ENCODE results near the gene CEP192.
A peak's percentile ranks its signal among the peaks of the same experiment; 100 is the strongest.
"Not testable (repeated sequence)": the region's sequence is repeated elsewhere in the genome, so short reads cannot be mapped to it uniquely, and the experiment has no call there.

CEP192 gene, protein sequence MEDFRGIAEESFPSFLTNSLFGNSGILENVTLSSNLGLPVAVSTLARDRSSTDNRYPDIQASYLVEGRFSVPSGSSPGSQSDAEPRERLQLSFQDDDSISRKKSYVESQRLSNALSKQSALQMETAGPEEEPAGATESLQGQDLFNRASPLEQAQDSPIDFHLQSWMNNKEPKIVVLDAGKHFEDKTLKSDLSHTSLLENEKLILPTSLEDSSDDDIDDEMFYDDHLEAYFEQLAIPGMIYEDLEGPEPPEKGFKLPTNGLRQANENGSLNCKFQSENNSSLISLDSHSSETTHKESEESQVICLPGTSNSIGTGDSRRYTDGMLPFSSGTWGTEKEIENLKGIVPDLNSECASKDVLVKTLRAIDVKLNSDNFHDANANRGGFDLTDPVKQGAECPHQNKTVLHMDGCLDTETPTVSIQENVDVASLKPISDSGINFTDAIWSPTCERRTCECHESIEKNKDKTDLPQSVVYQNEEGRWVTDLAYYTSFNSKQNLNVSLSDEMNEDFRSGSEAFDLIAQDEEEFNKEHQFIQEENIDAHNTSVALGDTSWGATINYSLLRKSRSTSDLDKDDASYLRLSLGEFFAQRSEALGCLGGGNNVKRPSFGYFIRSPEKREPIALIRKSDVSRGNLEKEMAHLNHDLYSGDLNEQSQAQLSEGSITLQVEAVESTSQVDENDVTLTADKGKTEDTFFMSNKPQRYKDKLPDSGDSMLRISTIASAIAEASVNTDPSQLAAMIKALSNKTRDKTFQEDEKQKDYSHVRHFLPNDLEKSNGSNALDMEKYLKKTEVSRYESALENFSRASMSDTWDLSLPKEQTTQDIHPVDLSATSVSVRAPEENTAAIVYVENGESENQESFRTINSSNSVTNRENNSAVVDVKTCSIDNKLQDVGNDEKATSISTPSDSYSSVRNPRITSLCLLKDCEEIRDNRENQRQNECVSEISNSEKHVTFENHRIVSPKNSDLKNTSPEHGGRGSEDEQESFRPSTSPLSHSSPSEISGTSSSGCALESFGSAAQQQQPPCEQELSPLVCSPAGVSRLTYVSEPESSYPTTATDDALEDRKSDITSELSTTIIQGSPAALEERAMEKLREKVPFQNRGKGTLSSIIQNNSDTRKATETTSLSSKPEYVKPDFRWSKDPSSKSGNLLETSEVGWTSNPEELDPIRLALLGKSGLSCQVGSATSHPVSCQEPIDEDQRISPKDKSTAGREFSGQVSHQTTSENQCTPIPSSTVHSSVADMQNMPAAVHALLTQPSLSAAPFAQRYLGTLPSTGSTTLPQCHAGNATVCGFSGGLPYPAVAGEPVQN (N-terminal part only)

DNA sequence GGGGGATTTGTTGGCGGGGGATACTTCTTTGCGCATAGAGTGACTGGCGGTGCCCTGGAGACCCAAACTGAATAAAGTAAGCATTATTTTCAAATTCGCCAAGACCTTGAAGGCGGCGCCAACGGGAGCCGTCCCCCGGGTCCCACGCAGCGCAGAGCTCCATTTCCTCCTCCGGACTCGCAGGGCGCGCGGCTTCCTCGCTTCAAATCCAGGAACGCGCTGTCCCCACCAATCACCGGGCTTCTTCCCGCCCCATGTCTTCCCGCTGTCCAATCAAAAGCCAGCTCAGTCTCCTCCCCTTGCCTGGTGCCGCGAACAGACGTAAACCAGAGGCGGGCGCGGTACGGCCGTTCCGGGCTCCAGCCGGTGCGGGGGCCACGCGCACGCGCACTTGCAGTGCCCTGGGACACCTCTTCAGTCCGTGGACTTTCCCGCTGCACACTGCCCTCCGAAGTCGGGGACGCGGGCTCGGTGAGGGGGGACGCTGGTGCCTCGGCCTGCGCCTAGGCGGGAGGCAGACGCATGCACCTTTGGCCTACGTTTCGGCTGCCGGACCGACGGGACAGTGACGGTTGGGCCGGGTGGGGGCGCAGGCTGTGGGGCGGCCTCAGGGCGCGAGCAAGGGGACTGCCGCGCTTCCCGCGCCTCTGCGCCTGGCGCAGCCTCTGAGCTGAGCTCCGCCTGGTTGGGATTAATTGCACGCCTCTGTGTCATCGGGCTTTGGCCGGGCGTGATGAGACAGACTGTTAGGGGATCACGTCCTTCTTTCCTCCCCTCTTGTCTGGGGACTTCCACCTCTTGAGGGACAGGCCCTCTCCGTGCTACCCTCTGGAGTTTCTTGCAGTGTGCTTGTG, at the start of gene CEP192:
CEP192 (plus strand) TSS at position 396 of the 854 bp plus-strand sequence. CDS start 8,063 bp downstream, outside the sequence.
- DNase-seq (ENCODE audit: low read depth in 2 of 2) = peak; percentile 95 to 97

DNA sequence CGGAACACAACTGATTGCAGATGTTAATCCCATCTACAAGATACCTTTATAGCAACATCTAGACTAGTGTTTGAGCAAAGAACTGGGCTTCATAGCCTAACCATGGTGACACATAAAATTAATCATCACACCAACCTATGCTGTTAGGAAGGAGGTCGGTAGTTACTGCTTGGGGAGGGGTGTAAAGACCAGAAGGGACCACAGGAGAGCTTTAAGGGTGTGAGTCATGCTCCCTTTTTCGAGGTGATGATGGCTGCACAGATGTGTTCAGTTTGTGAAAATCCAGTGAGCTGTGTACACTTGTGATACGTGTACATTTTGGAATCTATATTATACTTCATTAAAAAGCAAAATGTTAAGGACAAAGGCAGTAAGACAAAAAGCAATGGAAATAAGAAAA, 47.9 kb upstream of the CEP192 start:
- DNase-seq (ENCODE audit: low read depth in 2 of 2) = no peak

DNA sequence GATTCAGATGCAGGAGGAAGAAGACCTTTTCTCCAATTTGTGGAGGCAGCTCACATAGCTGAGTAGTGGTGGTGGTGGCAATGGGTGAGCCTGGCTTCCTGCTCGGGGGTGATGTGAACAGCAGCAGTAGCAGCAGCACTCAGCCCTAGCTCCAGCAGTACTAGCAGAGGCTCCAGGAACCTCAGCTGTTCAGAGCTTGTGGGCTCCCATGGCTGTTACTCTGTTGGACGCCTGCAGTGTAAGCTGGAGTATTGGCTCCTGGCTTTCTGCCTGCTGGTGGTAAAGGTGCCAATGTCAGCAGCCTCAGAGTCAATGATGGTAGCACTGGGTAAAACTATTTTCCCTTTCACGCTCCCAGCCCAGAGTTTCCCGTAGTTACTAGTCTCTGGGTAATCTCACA, 46.5 kb upstream of the CEP192 start:
- DNase-seq (ENCODE audit: low read depth in 2 of 2) = no peak

DNA sequence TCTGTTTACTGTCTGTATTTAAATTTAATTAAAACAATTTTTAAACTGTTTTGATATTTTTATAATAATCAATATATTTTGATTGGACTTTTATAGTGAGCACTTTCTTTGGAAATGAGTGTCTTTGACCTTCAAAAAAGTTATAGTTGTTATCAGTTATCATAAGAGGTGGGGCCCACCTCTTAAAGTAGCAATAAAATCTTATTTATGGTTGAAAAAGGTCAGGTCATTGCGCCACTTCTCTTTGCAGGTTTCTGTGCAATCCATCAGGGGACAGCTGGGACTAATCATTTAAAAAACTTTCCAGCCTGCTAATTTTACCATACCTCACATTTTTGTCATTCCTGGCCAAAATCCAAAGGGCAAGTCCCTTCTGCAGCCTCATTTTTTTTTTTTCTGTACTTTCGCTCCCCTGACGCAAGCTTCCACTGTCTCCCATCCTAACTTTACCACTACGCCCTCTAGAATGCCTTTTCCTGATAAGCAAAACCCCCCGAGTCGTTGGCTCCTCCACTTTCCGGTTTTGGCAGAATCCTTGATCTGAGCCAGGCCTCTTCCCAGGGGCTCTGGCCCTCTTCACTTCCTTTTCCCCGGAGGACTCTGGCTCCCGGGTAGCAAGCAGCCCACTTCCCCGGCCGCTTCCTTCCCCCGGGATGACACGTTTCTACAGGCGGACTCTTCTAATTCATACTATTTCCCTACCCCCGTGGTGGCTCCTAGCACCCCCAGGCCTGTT, 44.4 kb upstream of the CEP192 start:
- peak in 1 of 2 donors; percentile 11 for DNase-seq (ENCODE audit: low read depth in 2 of 2)

DNA sequence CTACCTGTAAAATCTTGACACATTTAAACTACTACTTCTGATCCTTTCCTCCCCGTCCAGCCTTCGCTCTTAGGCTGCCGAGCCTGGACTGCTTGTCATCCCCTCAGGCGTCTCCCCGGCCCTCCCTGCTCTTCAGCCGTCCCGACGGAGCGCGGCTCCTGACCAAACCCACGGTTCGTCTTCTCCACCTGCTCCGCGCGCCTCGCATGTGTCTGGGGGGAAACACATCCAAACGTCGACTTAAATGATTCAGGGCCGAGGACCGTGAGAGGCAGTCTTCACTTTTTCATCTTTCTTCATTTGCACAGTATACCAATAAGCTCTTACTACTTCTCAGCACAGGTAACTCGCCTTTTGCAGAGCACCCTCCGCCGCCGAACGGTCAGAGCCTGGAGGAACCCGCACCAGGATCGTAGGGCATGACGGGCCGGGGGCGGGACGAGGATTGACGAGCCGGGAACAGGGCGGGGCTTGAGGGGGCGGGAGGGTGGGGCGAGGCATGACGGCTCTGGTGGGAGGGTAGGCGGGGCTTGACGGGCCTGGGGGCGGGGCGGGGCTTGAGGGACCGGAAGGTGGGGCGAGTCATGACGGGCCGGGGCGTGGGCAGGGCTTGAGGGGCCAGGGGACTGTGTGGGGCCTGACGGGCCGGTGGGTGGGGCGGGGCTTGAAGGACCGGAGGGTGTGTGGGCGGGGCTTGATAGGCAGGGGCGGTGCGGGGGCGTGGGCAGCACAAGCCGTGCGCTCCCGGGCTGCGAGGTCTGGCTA, 43.7 kb upstream of the CEP192 start, which contains the start of gene SEH1L:
SEH1L (plus strand) TSS at position 727 of the 765 bp plus-strand sequence. CDS start 111 bp downstream, outside the sequence.
- DNase-seq (ENCODE audit: low read depth in 2 of 2) = peak; percentile 100

DNA sequence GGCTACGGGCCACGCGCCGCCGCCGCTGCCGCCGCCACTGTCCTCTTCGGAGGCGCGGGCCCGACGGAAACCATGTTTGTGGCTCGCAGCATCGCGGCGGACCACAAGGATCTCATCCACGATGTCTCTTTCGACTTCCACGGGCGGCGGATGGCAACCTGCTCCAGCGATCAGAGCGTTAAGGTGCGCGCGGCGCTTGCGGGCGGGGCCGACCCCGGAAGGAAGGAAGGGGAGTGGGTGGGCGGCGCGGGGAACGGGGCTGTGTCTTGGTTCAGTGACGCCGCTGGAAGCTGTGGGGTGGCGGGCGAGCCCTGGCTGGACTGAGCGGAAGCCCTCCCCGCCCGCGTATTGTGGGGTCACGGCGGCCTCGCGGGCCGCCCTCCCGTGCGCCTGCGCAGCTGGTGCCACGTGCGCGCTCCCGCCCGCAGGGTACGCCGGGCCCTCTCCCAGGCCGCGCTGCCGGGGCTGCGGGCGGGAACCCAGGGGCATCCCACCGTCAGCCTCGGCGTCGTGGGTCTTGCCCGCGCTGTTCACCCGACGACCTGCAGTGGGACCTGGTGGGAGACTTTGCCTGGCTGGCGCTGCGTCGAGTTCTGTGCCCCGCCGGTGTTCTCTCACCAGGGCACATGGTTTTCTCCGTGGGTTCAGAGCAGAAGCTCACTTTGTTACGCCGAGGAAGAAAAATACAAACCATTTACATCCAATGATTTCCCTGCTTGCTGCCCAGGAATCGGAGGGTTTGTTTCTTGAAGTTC, 42.9 kb upstream of the CEP192 start:
- DNase-seq (ENCODE audit: low read depth in 2 of 2) = peak; percentile 97 to 99

DNA sequence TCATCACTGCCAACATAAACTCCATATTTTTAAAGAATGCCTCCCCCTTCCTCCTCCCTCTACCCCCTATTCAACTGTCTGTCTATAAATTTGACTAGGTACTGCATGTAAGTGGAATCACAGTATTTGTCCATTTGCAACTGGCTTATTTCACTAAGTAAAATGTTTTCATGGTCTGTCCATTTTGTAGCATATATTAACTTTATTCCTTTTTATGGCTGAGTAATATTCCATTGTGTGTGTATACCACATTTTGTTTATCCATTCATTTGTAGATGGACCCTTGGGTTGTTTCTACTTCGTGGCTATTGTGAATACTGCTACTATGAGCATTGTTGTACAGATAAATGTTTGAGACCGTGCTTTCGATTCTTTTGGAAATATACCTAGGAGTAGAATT, 32.7 kb upstream of the CEP192 start:
- no peak for DNase-seq (ENCODE audit: low read depth in 2 of 2)

DNA sequence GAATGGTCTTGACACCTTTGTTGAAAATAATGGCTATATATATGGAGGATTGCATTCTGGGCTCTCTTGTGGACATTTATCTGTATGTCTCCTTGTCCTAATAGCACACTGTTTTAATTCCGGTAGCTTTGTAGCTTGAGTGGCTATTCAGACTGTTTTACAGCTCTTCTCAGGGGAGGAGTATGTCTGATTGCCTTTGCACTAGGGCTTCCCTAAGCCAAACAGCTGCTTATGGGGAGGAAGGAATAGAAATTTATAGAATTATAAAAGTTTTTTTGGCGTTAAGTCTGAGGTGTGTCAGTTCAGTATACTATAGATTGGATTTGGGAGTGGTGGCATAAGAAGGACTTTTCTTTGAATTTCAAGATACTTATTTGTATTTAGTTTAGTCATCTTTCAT, 30.8 kb upstream of the CEP192 start:
- no peak for DNase-seq (ENCODE audit: low read depth in 2 of 2)

DNA sequence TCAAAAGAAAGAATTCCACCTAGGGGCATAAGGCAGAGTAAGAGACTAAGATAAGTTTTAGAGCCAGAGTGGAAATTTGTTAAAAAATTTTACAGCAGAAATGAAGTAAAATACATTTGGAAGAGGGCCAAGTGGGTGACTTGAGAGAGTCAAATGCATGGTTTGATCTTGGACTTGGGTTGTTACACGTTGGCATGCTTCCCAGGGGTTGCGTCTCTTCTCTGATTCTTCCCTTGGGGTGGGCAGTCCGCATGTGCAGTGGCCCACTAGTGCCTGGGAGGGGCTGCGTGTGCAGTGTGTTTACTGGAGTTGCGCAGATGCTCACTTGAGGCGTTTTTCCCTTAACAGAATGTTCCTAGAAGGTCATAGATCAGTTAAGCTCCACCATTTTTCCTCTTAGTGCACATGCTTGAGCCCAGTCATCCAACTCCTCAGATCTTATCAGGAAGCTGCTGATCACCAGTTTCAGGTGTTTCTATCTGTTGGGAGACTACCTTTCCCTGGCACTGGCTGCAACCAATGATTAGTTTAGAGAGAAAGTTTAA, 30.2 kb upstream of the CEP192 start:
- DNase-seq (ENCODE audit: low read depth in 2 of 2) = no peak

DNA sequence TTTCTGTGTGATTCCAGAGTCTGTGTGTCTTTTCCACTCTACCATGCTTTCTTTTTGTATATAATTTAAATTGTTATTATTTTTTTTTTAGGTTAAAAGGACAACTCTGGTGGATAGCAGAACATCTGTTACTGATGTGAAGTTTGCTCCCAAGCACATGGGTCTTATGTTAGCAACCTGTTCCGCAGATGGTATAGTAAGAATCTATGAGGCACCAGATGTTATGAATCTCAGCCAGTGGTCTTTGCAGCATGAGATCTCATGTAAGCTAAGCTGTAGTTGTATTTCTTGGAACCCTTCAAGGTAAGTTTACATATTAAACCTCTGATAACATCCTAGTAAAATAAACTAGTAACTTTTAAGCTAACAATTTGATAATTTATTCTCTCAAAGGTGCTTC, 28.1 kb upstream of the CEP192 start:
- no peak for DNase-seq (ENCODE audit: low read depth in 2 of 2)

DNA sequence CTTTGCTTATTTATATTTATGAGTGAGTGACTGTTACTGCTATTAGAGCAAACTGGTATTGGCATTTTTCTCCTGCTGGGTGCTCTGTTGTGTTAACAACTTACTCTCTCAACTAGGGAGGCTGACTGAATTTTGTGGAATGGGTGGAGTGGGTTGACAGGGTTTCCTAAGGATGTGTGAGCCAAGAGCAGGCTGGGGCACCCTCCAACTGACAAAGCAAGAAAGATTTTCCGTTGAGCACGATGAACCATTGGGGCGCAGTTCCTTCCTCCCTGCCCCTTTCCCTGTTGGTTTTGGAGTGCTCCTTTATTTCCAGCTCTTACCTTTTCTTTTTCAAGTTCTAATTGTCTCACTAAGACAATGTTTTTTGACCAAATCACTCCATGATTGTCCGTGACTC, 23.0 kb upstream of the CEP192 start:
- DNase-seq (ENCODE audit: low read depth in 2 of 2) = no peak

DNA sequence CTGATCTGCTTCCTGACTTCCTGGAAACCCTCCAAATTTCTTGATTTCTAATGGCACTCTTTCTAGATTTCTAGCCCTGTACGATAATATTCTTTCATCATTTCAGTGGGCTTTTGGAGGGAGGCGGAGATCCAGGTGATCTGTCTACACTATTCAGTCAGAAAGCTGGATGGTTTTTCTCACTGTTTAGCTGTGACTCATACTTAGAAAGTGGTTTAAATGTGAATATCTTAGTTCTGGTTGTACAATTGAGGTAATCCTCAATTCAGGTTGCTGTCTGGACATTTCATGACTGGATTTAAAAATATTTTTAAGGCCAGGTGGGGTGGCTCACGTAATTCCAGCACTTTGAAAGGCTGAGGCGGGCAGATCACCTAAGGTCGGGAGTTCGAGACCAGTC, 22.5 kb upstream of the CEP192 start:
- no peak for DNase-seq (ENCODE audit: low read depth in 2 of 2)

DNA sequence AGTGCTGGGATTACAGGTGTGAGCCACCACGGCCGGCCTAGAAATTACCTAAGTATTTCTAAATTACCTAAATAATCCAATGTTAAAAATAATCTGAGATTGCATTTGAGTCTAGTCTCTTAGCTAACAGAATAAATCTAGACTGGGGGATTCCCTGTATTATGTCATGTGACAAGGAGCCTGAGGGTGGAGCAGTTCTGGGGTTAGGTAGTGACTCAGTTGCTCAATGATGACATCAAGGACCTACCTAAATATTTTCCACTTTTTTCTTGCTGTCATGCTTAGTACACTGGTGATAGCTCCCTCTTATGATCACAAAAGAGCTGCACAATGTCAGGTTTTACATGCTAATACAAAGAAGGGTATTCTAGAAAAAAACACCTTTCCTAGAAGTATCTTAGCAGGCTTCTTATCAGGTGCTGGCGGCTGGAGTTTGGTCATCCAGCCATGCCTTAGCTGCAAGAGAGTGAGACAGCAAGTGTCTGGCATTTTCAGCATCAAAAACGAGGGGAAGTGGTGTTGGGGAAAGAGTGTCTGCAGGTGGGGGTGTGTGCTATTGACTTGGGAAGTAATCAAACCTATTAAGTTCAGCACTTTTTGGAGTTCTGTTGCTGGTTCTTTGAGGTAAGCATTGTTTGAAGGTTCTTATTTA, 17.5 kb upstream of the CEP192 start:
- DNase-seq (ENCODE audit: low read depth in 2 of 2) = no peak

DNA sequence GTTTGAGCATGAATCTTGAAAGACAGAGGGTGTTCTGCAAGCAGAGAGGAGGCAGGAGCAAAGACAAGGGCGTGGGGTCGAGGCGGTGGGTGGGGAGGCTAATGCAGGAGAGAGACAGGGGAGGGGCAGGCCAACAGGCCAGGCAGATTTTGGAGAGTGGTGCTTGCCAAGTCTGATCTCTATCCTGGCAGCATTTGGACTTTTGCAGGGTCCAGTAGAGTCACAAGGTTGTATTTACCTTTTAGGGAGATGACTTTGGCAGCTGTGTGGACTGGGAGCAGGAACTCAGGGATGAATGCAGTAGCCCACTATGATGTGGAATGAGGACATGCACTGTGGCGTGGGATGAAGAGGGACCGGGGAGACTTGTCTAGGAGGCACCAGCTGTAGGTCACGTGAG, 15.7 kb upstream of the CEP192 start:
- DNase-seq (ENCODE audit: low read depth in 2 of 2) = no peak

DNA sequence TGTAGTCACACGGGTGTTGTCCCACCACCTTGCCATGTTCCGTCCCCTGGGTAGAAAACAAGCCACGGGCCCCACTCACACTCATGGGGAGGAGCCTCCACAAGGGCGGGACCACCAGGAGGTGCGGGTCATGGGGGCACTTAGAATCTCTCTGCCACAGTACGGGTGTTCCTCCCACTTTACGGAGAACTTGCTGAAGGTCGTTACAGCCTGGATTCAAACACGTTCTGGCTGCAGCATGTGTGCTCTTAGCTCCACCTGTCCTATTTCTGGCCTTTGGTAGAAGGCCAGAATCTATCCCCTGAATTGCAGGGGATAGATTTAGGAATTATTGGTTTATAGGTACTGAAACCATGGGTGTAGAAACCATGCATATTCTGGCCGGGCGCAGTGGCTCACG, 14.9 kb upstream of the CEP192 start:
- no peak for DNase-seq (ENCODE audit: low read depth in 2 of 2)

DNA sequence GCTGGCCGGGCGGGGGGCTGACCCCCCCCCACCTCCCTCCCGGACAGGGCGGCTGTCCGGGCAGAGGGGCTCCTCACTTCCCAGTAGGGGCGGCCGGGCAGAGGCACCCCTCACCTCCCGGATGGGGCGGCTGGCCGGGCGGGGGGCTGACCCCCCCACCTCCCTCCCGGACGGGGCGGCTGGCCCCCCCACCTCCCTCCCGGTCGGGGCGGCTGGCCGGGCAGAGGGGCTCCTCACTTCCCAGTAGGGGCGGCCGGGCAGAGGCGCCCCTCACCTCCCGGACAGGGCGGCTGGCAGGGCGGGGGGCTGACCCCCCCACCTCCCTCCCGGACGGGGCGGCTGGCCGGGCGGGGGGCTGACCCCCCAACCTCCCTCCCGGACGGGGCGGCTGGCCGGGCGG, 11.1 kb upstream of the CEP192 start:
- not testable (repeated sequence) for DNase-seq (ENCODE audit: low read depth in 2 of 2)

DNA sequence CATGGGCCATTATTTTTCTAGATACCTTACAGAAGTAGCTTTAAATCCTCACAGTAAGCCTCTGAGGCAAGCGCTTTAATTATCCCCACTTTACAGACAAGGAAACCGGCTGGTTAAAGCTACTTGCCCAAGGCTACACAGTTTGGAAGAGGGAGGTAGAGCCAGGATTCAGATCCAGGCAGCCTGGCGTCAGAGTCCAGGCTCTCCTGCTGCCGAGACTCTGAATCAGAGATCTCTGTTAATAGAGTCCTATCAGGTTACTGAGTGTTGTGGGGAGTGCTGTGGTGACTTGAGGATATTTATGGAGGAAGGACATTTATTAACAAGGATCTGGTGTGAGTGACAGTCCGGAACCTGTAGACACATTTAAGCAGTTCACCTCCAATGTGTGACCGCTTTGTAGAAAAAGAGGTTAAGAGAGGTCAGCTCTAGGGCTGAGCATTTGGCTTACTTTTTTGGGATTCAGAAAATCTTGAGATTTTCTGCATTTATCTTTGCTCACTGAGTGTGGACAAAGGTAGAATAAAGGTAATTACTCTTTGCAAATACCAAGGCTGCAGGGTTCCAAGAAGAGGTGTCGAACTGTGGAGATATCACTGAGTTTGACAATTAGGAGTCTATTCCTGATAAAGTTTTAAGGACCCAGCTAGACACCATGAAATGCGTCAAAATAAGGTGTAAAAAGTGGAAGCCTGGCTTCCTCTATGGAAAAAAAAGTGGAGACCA, 1.6 kb upstream of the CEP192 start:
- no peak for DNase-seq (ENCODE audit: low read depth in 2 of 2)

Data from stimulated activated CD4-positive, alpha-beta T cell treated with anti-CD3 and anti-CD28 coated beads, Interleukin-15, amount 100 ng/mL, for 48 hours (primary cell).